HUES48 (cell line): ENCODE results near the gene WDR47.
A peak's percentile ranks its signal among the peaks of the same experiment; 100 is the strongest.

ENCODE experiments used
- H3K27ac ChIP-seq: one replicate; pipeline ENCODE4 v1.7.0; 2013; ENCODE audit warnings: low read depth, low read length, inconsistent platforms
- H3K27me3 ChIP-seq: 2 replicates; pipeline ENCODE4 v1.6.1; 2013; ENCODE audit warnings: mild to moderate bottlenecking, low read length; ENCODE audit not compliant: control insufficient read depth, insufficient read depth
- H3K36me3 ChIP-seq: 2 replicates; pipeline ENCODE4 v1.6.1; 2013; ENCODE audit warnings: low read length; ENCODE audit not compliant: control insufficient read depth, insufficient read depth
- H3K4me1 ChIP-seq: 2 replicates; pipeline ENCODE4 v1.6.1; 2013; ENCODE audit warnings: mild to moderate bottlenecking, low read length; ENCODE audit not compliant: control insufficient read depth, insufficient read depth
- H3K4me3 ChIP-seq: 2 replicates; pipeline ENCODE4 v1.5.1; 2013; ENCODE audit warnings: mild to moderate bottlenecking, low read depth, low read length
- H3K9ac ChIP-seq: 2 replicates; pipeline ENCODE4 v1.6.1; 2013; ENCODE audit warnings: mild to moderate bottlenecking, low read depth, low read length, moderate library complexity
- H3K9me3 ChIP-seq: 2 replicates; pipeline ENCODE4 v1.6.1; 2013; ENCODE audit warnings: low read length; ENCODE audit not compliant: control insufficient read depth, insufficient read depth

The WDR47 gene

DNA sequence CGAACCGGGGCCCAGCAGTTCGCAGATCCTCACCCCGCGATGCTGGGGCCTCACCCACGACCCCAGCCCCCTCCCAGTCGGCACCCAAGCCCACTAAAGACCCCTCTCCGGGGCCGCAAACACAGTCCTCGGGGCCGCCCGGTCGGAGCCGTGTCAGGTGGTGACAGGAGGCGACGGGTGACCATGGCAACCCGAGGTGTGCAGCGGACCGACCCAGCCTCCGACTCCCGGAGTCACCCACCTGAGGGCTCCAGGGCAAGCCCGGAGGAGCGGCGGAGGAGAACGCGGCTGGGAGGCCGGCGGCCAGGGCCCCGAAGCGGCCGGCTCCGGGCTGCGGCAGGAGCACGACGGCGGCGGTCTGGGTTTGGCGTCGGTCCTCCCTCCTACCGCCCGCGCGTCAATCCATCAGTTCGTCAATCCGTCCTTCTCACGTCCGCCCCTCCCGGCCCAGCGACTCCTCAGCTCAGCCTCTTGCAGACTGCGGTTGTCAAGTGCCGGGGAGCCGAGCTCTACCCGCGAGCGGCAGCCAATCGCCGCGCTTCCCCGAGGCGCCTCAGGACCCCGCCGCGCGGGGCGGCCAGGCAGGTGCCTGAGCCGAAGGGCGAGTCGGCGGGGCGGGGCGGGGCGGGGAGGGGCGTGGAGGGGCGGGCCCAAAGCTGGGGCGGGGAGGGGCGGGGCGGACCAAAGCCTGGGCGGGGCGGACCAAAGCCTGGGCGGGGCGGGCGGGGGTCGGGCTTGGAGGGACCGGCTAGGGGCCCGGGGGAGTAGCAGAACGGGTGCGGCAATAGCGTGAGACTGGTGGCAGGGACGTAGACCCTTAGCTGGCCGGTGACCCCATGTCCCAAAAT, at the start of gene WDR47:
TSS of gene WDR47 (minus strand) at position 482 of the 848 bp plus-strand sequence. CDS start 18,590 bp downstream, outside the sequence.
- H3K9ac ChIP-seq = no peak within 1 kb of the TSS
- H3K4me3 ChIP-seq = peak within 1 kb of the TSS; percentile 71
- H3K36me3 ChIP-seq = no peaks in the 10 kb centered on the region
- H3K27me3 ChIP-seq = no peaks in the 10 kb centered on the region
- H3K9me3 ChIP-seq = no peaks in the 10 kb centered on the region
- peaks cover 5% of the 10 kb centered on the region; the same call in 1 of the 2 replicates for H3K4me1 ChIP-seq
- H3K27ac ChIP-seq = peak within 1 kb of the TSS; percentile 37

DNA sequence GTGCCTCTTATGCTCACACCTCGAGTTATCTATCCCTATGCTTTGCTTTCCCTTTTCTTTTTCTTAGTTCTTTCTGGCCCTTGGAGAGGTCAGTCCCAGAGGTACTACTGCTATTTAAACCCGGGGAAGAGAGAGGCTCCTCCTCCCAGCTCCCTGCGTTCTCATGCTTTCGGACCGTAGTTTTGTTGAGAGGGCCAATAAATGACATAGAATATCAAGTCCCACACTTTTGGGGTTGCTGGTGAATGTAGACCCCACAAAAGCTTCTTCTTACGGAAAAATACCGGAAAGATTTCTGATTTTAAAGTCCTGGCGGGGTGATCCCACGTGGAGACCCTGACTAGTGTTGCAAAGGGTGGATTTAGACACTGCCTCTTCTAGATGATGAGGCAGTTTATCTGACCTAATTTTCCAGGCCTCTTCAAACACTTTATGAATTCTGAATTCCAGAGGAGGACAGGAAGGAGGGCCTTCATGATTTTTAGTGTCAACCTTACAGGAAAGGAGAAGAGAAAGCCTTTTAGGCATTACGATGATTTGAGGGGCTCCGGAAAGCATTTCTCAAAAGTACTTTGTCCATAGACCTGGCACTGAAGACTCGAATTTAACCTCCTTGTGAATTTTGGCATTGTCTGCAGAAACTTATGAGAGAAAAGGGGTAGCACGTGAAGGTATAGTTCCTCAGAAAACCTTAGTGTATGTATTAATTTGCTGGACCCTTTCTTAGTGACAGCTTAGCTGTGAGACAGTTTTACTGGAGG, 49.4 kb upstream of the WDR47 start:
- Histone ChIP-seq H3K36me3 (peaks cover 14% of the 10 kb centered on the region), H3K4me1 (peaks cover 7% of the 10 kb centered on the region), H3K27ac (peak overlapping the region; percentile 91), H3K9ac (peak overlapping the region; percentile 73), H3K9me3 (no peaks in the 10 kb centered on the region), H3K4me3 (peak overlapping the region; percentile 92), H3K27me3 (no peaks in the 10 kb centered on the region)

- peak within 1 kb of the TSS; percentile 73 for H3K9ac ChIP-seq
- peaks cover 7% of the 10 kb centered on the region for H3K4me1 ChIP-seq
- H3K27me3 ChIP-seq = no peaks in the 10 kb centered on the region
- peak within 1 kb of the TSS; percentile 92 for H3K4me3 ChIP-seq
- peak within 1 kb of the TSS; percentile 91 for H3K27ac ChIP-seq
- no peaks in the 10 kb centered on the region for H3K9me3 ChIP-seq
- peaks cover 14% of the 10 kb centered on the region for H3K36me3 ChIP-seq
Measured at GRCh38 chr1:109090196-109091077, 48.5 kb upstream of the WDR47 start, which contains the start of gene TMEM167B. Gene TMEM167B (plus strand): TSS chr1:109090764. CDS start chr1:109090873, 109 bp downstream.

DNA sequence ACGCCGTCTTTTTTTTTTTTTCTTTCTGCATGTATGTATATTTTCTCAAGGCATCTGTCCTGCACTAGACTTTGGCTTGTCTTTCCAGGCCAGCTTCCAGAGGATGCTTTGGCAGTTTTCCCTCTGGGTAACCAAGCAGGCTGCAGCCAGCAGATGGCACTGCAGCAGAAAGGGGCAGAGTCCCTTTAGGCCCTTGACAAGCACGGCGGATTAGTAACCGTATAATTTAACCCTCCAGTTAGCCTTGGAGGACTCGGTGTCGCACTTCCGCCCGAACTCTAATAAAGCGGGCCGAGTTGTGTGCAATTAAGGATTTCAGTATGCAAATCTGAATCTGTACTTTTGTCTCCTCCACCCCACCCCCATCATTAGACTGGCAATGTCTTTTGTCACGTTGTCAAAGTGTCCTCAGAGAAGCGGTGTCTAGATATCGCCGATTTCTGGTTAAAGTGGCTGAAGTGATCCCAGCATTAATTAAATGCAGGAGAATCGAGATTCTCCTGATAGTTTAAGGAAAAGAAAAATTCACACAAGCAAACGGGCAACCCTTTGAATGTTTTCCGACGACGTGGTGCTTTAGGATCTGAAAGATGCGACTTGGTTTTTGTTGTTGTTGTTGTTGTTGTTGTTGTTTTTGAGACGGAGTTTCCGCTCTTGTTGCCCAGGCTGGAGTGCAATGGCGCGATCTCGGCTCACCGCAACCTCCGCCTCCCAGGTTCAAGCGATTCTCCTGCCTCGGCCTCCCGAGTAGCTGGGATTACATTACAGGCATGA, 47.5 kb upstream of the WDR47 start:
- H3K27ac ChIP-seq = no peak overlapping the region
- peaks cover 7% of the 10 kb centered on the region for H3K4me1 ChIP-seq
- H3K9me3 ChIP-seq = no peaks in the 10 kb centered on the region
- H3K27me3 ChIP-seq = no peaks in the 10 kb centered on the region
- H3K36me3 ChIP-seq = peaks cover 8% of the 10 kb centered on the region
- no peak overlapping the region for H3K9ac ChIP-seq
- peak overlapping the region; percentile 92; the same call in 1 of the 2 replicates for H3K4me3 ChIP-seq

DNA sequence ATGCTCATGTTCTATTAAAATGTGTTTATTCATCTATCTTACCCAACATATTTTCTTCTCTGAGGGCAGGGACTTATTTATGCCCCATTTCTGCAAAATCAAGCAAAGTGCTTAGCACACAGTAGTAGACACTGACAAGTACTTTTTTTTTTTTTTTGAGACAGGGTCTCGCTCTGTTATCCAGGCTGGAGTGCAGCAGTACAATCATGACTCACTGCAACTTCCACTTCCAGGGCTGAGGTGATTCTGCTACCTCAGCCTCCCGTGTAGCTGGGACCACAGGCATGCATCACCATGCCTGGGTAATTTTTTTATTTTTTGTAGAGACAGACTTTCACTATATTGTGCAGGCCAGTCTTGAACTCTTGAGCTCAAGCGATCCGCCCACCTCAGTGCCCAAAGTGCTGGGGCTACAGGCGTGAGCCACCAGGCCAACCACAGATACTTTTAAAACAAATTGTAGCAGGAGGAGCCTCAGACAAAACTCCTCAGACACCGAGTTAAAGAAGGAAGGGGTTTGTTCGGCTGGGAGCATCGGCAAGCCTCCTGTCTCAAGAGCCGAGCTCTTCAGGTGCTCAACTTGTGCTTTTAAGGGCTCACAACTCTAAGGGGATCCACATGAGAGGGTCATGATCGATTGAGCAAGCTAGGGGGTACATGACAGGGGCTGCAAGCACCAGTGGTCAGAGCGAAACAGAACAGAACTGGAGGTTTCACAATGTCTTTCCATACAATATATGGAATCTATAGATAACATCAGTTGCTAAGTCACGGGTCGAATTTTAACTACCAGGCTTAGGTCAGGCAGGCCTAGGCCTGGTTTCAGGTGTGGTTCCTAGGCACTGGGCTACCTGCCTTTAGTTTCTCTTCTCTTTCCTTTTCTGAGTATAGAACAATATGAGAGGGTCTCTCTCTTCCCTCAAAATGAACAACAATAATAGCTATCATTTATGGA, 42.9 kb upstream of the WDR47 start:
- no peak overlapping the region for H3K9ac ChIP-seq
- H3K9me3 ChIP-seq = no peaks in the 10 kb centered on the region

GRCh38 chr1:109083923-109084322, 42.0 kb upstream of the WDR47 start:
- Histone ChIP-seq H3K36me3 (no peaks in the 10 kb centered on the region), H3K27ac (peak overlapping the region; percentile 41), H3K9ac (no peak overlapping the region), H3K4me1 (peaks cover 17% of the 10 kb centered on the region), H3K27me3 (no peaks in the 10 kb centered on the region), H3K9me3 (no peaks in the 10 kb centered on the region), H3K4me3 (no peak overlapping the region)

More for the DNA sequence above, 42.9 kb upstream of the WDR47 start:
- Histone ChIP-seq H3K4me3 (no peak overlapping the region), H3K4me1 (peaks cover 20% of the 10 kb centered on the region), H3K27me3 (no peaks in the 10 kb centered on the region), H3K36me3 (no peaks in the 10 kb centered on the region), H3K27ac (no peak overlapping the region)

- H3K9me3 ChIP-seq = no peaks in the 10 kb centered on the region
- H3K36me3 ChIP-seq = no peaks in the 10 kb centered on the region
- peak overlapping the region; percentile 41 for H3K27ac ChIP-seq
Measured at GRCh38 chr1:109083501-109083900, 41.6 kb upstream of the WDR47 start.

DNA sequence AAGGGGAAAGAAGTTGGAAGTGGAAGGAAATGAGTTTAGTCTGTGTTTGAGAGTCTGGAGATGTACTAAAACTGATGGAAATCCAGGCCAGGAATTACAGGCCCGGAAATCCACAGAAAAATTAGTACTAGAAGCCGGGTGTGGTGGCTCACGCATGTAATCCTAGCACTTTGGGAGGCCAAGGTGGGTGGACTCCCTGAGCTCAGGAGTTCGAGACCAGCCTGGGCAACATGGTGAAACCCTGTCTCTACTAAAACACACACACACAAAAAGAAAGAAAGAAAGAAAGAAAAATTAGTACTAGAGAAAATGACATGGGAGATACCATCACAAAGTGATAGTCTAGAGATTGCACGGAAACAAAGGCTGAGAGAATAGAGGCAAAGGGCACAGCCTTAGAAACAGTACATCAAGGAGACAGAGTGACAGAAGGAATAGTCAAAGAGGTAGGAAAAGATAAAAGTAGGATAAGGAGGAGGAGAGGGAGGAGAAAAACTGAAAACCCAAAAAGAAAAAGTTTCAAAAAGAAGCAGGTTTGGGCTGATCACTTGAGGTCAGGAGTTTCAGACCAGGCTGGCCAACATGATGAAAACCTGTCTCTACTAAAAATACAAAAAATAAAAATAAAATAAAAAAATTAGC, 38.7 kb upstream of the WDR47 start:
- no peaks in the 10 kb centered on the region for H3K36me3 ChIP-seq
- no peaks in the 10 kb centered on the region for H3K27me3 ChIP-seq
- peak overlapping the region; percentile 21 for H3K27ac ChIP-seq
- H3K9ac ChIP-seq = no peak overlapping the region
- no peaks in the 10 kb centered on the region for H3K9me3 ChIP-seq
- H3K4me3 ChIP-seq = no peak overlapping the region
- peaks cover 17% of the 10 kb centered on the region for H3K4me1 ChIP-seq

More at GRCh38 chr1:109083501-109083900, 41.6 kb upstream of the WDR47 start:
- Histone ChIP-seq H3K4me1 (peaks cover 17% of the 10 kb centered on the region), H3K27me3 (no peaks in the 10 kb centered on the region), H3K9ac (no peak overlapping the region), H3K4me3 (no peak overlapping the region)

DNA sequence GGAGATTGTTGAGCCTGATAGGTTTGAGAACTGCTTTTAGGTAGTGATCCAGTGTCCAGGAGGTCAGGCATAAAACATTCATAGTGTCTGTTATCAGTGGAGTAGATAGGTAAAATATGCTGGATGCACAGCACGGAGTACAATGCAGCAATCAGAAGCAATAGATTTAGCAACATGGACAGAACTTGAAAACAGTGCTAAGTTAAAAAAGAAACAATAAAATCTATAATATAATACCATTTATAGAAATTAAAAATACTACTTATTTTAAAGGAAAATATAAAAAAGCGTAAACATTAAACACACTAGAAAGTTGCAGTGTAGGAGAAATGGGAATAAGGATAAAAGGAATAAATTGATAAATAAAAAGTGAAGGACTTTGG, 37.3 kb upstream of the WDR47 start:
- Histone ChIP-seq H3K9me3 (no peaks in the 10 kb centered on the region), H3K27me3 (no peaks in the 10 kb centered on the region), H3K27ac (no peak overlapping the region), H3K9ac (no peak overlapping the region), H3K4me3 (no peak overlapping the region), H3K4me1 (peaks cover 19% of the 10 kb centered on the region), H3K36me3 (no peaks in the 10 kb centered on the region)
